OCI-LY1 (cell line): ENCODE data around the gene PRR9.

ENCODE experiments used
- H2AFZ ChIP-seq: fragments of 200-600 bp; sonication (generic), shearing (Covaris generic); 2 replicates; pipeline ENCODE4 v1.6.0; 2014; ENCODE audit warnings: antibody characterized with exemption, mild to moderate bottlenecking, low read length
- H3F3A ChIP-seq: fragments of 200-600 bp; sonication (generic), shearing (Covaris generic); 2 replicates; pipeline ENCODE4 v1.6.0; 2014; ENCODE audit warnings: mild to moderate bottlenecking, antibody characterized with exemption, low read length, moderate library complexity; ENCODE audit not compliant: insufficient read depth
- H3K27ac ChIP-seq: fragments of 200-600 bp; sonication (generic); 2 replicates; pipeline ENCODE4 v1.5.1; 2014; ENCODE audit warnings: low read length, mixed run types, mild to moderate bottlenecking, low read depth; ENCODE audit not compliant: poor library complexity, severe bottlenecking
- H3K27me3 ChIP-seq: fragments of 200-600 bp; sonication (generic); 2 replicates; pipeline ENCODE4 v1.6.0; 2014; ENCODE audit warnings: antibody characterized with exemption, mild to moderate bottlenecking, low read length, moderate library complexity; ENCODE audit not compliant: insufficient read depth
- H3K36me3 ChIP-seq: fragments of 200-600 bp; sonication (generic); 2 replicates; pipeline ENCODE4 v1.6.1; 2014; ENCODE audit warnings: mild to moderate bottlenecking, antibody characterized with exemption, low read length, moderate library complexity, mixed read lengths; ENCODE audit not compliant: insufficient read depth
- H3K4me1 ChIP-seq: fragments of 200-600 bp; sonication (generic); 2 replicates; pipeline ENCODE4 v1.5.1; 2014; ENCODE audit warnings: mild to moderate bottlenecking, low read length, moderate library complexity; ENCODE audit not compliant: insufficient read depth, severe bottlenecking
- H3K4me2 ChIP-seq: fragments of 200-600 bp; sonication (generic), shearing (Covaris generic); 2 replicates; pipeline ENCODE4 v1.6.1; 2014; ENCODE audit warnings: low read length
- H3K4me3 ChIP-seq: fragments of 200-600 bp; sonication (generic); 2 replicates; pipeline ENCODE4 v1.5.1; 2014; ENCODE audit warnings: low read length, low read depth, mild to moderate bottlenecking, mixed read lengths; ENCODE audit not compliant: poor library complexity, severe bottlenecking
- H3K79me2 ChIP-seq: fragments of 200-600 bp; shearing (Covaris generic); 2 replicates; pipeline ENCODE4 v1.6.1; 2016; ENCODE audit warnings: mixed run types, low read length, mixed read lengths; ENCODE audit not compliant: insufficient read depth
- H3K9ac ChIP-seq: fragments of 200-600 bp; sonication (generic), shearing (Covaris generic); 2 replicates; pipeline ENCODE4 v1.6.1; 2014; ENCODE audit warnings: mild to moderate bottlenecking, low read length, mixed read lengths
- H3K9me2 ChIP-seq: fragments of 200-600 bp; sonication (generic), shearing (Covaris generic); 2 replicates; pipeline ENCODE4 v1.6.1; 2014; ENCODE audit warnings: low read depth, mild to moderate bottlenecking, low read length, mixed read lengths
- H3K9me3 ChIP-seq: fragments of 200-600 bp; shearing (Covaris generic); 2 replicates; pipeline ENCODE4 v1.6.1; 2014; ENCODE audit warnings: low read length, mixed read lengths
- H4K20me1 ChIP-seq: fragments of 200-600 bp; sonication (generic), shearing (Covaris generic); 2 replicates; pipeline ENCODE4 v1.6.0; 2016; ENCODE audit warnings: mild to moderate bottlenecking, low read length; ENCODE audit not compliant: insufficient read depth
- EZH2 ChIP-seq: fragments of 200-600 bp; sonication (generic), shearing (Covaris generic); IDR thresholded peaks from 2 replicates; pipeline ENCODE4 v1.8.0; 2017; ENCODE audit warnings: borderline replicate concordance, mixed run types, mild to moderate bottlenecking, antibody characterized with exemption, low read length, moderate library complexity, mixed read lengths
- TF ChIP-seq, protein P1 (sequence below): fragments of 200-600 bp; sonication (generic), shearing (Covaris generic); IDR thresholded peaks from 2 replicates; pipeline ENCODE4 v1.5.1; 2017; ENCODE audit warnings: mild to moderate bottlenecking, antibody characterized with exemption, low read length, moderate library complexity, mixed read lengths

PRR9 gene

DNA sequence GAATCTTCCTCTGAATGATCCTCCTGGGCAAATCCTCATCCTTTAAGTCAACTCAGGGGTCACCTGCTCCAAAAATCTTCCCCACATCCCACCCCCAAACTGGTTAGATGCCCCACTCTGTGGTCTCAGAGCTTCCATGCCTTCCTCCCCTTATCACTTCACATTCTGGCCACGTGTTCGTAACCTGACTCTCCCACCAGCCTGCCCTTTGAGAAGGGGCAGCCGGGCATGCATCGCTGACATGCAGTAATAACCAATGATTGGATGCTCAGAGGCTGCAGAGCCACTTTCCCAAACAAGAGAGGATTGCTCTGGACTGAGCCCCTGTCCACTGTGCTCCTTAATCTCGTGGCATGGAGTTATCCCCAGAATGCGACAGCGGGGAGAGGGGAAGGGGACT lies 7.2 kb upstream of the PRR9 start:
- Histone ChIP-seq H3K9me2 (no peaks in the 10 kb centered on the region), H3F3A (no peaks in the 10 kb centered on the region), H4K20me1 (no peaks in the 10 kb centered on the region), H2AFZ (no peak overlapping the region), H3K79me2 (no peaks in the 10 kb centered on the region), H3K27ac (no peak overlapping the region), H3K9me3 (no peaks in the 10 kb centered on the region), H3K4me2 (no peak overlapping the region), H3K4me3 (no peak overlapping the region), H3K36me3 (no peaks in the 10 kb centered on the region), H3K9ac (no peak overlapping the region), H3K4me1 (no peaks in the 10 kb centered on the region), H3K27me3 (no peaks in the 10 kb centered on the region)
- TF ChIP-seq, protein P1, sequence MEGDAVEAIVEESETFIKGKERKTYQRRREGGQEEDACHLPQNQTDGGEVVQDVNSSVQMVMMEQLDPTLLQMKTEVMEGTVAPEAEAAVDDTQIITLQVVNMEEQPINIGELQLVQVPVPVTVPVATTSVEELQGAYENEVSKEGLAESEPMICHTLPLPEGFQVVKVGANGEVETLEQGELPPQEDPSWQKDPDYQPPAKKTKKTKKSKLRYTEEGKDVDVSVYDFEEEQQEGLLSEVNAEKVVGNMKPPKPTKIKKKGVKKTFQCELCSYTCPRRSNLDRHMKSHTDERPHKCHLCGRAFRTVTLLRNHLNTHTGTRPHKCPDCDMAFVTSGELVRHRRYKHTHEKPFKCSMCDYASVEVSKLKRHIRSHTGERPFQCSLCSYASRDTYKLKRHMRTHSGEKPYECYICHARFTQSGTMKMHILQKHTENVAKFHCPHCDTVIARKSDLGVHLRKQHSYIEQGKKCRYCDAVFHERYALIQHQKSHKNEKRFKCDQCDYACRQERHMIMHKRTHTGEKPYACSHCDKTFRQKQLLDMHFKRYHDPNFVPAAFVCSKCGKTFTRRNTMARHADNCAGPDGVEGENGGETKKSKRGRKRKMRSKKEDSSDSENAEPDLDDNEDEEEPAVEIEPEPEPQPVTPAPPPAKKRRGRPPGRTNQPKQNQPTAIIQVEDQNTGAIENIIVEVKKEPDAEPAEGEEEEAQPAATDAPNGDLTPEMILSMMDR, result no peak
- TF ChIP-seq EZH2, result no peak

DNA sequence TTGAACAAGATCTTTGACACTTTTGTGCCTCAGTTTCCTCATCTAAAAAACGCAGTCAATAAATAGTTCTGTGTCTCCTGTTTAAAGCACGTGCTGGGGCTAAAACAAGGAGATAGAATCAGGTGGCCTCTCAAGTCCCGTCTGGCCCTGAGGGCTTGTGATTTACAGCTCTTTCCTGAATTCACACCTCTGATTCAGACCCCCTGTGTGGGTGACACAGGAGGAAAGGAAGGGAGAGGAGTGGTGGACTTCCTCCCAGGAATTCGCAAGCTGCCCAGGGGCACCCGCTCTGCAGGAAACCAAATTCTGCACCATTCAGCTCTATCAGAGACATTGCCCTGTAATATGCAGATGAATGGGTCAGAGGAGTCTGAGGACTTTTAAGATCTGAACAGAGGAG lies 5.2 kb upstream of the PRR9 start:
- Histone ChIP-seq H3K9me2 (no peaks in the 10 kb centered on the region), H2AFZ (no peak overlapping the region), H3F3A (no peaks in the 10 kb centered on the region), H3K36me3 (no peaks in the 10 kb centered on the region), H3K79me2 (no peaks in the 10 kb centered on the region), H3K4me3 (no peak overlapping the region), H3K9ac (no peak overlapping the region), H3K9me3 (no peaks in the 10 kb centered on the region), H3K27ac (no peak overlapping the region), H4K20me1 (no peaks in the 10 kb centered on the region), H3K27me3 (no peaks in the 10 kb centered on the region), H3K4me1 (no peaks in the 10 kb centered on the region), H3K4me2 (no peak overlapping the region)
- TF ChIP-seq EZH2, result no peak
- TF ChIP-seq, protein P1, result no peak

DNA sequence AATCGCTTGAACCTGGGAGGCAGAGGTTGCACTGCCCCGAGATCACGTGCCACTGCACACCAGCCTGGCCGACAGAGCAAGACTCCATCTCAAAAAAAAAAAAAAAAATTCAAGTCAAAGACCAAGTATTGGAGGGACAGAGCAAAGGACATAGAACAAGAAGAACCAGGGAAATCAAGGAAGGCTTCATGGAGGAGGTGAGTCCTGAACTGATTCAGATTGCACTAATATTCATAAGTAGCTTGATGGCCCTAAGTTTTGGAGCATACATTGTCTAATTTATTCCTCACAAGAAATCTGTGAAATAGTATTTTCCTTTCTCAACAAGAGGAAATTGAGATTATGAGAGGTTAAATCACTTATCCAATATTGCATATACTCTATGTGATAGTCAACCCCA lies 3.9 kb upstream of the PRR9 start:
- Histone ChIP-seq H3K9ac (no peak overlapping the region), H3F3A (no peaks in the 10 kb centered on the region), H4K20me1 (no peaks in the 10 kb centered on the region), H3K36me3 (no peaks in the 10 kb centered on the region), H2AFZ (no peak overlapping the region), H3K27me3 (no peaks in the 10 kb centered on the region), H3K4me1 (no peaks in the 10 kb centered on the region), H3K27ac (no peak overlapping the region), H3K4me3 (no peak overlapping the region), H3K9me2 (no peaks in the 10 kb centered on the region), H3K79me2 (no peaks in the 10 kb centered on the region), H3K4me2 (no peak overlapping the region), H3K9me3 (no peaks in the 10 kb centered on the region)
- TF ChIP-seq, protein P1, result no peak
- TF ChIP-seq EZH2, result no peak
